GM15510 (cell line): ENCODE data around the gene SPTBN5.

Experiments
- POLR2A ChIP-seq: IDR thresholded peaks from 3 replicates; pipeline ENCODE4 v1.6.1; 2011; ENCODE audit warnings: borderline replicate concordance; ENCODE audit not compliant: insufficient read length; ENCODE audit errors: extremely low read depth

Gene SPTBN5

DNA sequence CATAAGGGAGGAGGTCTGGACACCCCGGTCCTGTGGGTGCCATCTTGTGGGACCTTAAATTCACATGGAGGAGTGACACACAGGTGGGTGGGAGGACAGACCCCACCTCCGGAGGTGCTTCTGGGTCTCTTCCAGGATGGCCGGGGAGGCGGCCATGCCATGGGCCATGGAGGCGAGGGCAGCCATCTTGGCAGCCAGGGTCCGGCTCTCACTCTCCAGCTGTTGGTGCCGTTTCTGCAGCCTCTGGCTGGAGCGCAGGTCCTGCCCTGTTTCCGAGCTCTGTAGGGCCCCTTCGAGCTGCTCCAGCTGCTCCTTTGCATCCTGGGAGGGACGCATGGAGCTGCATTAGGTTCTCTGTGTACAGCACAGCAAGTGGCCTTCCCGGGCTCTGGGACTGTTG lies 19.1 kb downstream of the SPTBN5 start:
- no peak for TF ChIP-seq POLR2A

DNA sequence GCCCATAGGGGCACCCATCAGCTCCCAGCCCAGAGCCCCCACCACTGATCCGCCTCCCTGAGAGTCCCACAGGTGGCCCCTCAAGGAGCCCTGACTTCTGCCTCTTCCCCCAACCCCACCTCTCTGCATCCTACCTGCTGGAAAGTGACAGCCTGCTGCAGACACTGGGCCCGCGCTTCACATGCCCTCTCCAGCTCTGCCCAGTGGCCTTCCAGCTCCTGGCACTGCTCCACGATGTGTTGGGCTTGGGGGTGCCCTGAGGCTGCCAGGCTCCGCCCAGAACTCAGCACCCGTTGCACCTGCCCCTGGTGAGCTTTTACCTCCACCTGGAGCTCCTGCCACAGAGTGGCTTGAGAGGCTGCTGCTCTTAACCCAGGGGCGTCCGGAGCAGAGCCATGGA lies 20.1 kb downstream of the SPTBN5 start:
- TF ChIP-seq POLR2A = no peak

DNA sequence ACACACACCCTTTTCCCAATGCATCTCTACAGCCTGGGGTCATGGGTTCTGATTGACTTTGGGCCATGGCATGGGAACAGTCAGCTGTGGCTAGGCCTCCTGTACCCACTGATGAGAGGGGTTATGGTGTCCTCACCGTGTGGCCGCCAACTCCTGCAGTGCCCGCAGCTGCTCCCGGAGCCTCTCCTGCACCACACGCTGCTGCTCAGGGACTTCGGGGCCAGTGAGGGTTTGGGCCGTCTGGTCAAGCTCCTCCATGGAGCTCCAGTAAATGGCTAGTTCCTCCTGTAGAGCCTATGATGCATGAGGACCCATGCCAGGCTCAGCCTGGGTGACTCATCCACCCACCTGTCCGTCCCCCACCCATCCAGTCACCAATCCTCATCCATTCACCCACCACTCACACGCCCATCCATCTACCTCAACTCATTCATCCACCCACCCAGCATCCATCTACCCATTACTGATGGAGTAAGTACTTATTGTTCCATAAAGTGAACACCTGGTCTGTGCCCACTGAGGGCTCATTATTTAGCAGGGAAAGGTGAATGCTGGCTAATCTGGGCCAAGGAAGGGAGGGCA lies 21.6 kb downstream of the SPTBN5 start:
- no peak for TF ChIP-seq POLR2A

DNA sequence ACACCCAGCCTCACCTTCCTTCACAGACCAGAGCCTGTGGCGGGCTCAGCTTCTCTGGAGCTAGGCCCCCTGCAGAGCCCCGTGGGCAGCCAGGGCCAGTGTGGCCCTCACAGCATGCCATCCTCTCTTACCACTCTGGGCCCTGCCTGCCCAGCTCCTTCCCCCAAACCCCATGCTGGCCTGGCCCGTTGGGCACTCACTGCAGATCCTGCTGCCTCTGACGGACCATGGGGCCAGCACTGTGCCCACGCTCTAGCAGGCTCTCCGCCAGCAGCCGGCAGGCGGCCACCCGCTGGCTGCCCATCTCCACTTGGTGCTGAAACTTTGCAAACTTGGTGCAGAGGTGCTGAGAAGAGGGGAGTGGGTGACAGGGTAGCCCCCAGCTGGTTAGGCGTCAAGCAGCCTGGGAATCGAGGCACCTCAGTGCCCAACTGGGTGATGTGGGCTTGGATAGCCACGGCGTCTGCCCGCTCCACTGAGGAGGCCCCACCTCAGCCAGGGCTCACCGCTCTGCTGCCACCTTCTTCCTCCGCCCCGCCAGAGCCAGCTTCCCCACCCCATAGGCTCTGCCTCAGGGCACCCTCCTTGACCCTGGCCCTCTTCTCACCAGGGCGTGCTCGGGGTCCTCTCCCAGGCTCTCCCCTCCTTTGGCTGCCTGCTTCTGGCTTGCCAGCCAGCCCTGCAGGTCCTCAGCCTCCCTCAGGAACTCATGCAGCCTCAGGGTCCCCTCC lies 22.5 kb downstream of the SPTBN5 start:
- no peak for TF ChIP-seq POLR2A

DNA sequence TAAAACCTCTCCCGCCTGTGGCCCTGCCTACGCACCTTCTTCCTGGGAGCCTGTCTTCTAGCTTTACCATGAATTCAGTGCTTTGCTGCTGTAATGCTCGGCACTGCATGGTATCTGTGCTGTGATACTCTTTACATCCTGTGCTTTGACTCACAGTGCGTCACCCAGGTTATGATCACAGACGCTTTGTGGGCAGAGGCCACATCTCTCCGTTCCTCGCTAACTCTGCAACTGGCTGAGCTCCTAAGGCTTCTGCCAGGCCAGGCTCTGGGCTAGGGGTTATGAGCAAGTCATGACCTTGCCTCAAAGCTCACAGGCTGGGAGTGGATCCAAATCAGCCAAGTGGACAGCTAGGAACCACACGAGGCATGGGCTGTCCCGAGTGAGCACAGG lies 23.2 kb downstream of the SPTBN5 start:
- no peak for TF ChIP-seq POLR2A

DNA sequence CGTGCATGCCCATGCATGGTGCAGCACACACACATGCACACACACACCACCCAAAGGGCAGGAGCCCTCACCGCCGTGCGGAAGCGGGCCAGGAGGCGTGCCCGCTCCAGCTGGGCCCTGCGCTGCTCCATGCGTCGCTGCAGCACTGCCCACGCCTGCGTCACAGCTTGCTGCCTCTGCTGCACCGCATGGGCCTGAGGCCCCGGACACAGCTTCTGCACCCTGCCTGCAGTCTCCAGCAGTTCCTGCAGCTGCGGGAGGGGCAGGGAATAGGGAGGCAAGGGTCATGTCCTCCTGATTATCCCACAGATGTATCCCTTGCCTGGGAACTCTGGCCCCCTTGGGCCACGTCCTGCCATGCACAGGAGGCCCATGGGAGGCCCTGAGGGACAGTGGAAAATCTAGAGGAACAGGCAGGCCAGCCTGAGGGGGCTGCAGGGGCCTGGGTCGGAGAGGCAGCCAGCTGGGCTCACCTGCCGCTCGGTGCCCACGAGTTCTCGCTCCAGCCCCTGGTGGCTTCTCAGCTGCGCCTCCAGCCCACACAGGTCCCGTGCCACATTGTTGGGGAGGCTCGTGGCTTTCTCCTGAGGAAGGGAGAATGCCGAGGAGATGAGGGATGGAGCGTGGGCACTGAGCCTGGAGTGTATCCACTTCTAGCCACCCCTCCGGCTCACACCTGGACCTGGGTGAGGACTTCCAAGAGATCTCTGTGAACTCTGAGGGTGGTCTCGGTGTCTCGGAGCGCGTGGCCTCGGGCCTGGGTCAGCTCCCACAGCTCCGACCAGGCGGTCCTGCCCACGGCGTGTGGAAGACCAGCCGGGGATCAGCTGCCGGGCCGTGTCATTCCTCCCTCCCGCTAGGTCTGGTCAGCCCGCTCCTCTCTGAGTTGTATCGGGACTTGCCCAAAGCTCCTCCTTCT lies 23.8 kb downstream of the SPTBN5 start:
- no peak for TF ChIP-seq POLR2A

DNA sequence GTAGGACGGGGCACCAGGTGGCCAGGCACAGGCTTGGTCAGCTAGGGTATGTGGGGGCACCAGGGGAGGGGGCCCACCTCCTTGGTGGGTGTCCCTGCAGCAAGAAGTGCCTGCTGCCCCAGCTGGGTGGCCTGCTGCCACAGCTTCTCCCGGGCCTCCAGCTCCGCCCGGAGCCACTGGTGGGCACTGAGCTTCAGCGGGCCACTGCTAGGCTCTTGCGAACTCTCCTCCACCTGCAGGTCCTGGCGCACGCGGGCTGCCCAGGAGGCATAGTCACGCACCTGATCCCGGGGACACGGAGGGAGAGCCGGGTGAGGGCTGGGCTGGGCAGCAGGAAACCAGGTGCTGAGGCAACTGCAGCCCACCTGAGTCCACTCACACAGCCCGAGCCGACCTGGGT lies 25.5 kb downstream of the SPTBN5 start:
- TF ChIP-seq POLR2A = no peak

DNA sequence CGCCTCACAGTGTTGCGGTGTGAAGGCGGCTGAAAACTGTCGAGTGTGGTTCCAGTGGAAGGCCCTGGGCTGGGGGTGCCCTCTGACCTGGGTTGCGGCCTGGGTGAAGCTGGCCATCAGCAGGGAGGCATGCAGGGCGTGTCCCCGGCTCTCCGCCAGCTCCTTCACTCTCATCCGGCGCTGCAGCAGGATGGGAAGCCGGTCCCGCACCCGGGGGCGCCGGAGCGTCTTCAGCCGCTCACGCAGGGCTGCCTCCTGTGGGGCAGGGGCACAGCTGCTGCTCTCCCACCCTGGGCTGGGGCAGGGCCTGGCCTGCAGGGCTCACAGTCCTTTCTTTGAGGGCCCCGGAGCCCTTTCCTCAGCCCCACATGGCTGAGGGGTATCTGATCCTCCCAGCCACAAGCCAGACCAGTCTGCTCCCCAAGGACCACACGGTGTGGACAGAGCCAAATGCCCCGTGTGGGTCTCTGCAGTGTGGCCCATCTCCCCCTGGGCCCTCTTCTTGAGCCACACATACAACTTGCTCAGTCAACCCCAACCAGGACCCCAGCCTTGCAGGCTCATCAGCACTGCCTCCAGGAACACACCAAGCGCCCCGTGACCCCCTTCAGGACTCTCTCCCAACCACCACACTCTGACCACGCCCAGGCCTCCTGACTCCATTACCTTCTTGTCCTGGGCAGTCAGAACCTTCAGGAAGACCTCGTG lies 26.8 kb downstream of the SPTBN5 start:
- TF ChIP-seq POLR2A = no peak

DNA sequence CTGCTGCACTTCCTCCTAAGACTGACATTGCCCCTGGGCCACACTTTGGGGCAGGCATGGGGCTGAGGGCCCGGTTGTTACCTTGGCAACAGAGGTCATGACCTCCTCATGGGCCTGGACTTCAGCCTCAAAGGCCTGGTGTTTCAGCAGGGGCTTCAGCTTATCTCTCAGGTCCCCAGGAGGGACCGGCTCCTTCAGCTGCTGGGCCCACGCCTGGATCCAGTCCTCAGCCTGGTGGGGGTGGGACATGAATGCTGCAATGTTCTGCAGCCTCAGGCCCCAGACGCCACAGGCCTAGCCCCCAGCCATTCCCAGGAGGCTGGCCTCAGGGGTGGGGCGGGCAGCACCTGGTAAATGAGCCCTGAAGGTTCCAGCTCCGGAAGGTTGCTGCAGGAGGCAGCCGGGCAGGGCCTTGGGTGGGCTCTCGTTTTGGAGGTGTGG lies 27.6 kb downstream of the SPTBN5 start:
- no peak for TF ChIP-seq POLR2A

DNA sequence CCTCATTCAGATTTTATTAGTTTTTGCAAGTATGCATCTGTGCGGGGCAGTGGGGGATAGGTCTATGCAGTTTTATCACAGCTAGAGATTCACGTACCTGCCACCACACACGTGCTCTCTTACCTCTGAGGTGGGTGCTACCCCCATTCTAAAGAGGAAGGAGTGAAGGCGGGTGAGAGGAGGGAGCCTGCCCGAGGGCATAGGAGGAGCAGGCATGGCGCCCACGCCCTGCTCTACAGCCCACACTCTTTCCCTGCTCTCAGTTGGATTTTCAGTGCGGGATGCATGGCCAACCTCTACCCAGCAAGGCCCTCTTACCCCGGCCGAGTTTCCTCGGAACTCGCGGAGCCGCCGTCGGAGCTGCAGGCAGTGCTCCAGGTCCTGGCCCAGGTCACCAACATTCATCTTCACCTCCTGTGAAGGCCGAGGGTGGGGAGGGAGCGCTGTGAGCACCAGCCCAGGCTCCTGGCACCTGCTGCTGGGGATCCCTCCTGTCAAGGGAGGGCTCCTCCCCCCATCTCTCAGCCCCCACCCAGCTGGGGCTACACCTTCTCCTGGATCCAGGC lies 28.3 kb downstream of the SPTBN5 start:
- no peak for TF ChIP-seq POLR2A

DNA sequence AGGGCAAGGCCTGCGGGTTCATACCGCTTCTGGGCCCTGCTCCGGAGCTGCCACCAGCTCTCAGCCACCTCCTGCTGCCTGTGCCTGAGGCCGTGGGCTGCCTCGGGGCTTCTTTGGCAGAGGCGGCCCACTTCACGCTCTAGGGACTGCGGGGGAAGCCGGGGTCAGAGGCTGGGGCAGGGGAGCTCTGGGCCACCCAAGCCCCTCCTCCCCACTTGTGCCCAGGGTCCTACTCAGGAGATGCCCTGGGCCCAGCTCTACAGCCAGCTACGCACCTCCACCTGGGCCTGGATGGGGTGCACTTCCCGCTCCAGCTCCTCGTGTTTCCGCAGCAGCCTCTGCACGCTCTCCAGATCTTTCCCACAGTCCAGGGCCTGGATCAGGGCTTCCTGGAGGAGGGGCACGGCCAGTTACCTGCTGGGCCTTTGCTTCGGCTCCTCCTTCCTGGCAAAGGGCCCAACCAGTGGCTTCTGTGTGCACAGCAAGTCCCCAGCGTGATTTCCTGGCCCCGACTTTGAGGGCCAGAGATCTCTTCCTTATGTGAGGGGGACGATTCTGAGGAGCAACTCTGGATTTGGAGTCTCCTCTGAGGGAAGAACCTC lies 31.2 kb downstream of the SPTBN5 start:
- no peak for TF ChIP-seq POLR2A

DNA sequence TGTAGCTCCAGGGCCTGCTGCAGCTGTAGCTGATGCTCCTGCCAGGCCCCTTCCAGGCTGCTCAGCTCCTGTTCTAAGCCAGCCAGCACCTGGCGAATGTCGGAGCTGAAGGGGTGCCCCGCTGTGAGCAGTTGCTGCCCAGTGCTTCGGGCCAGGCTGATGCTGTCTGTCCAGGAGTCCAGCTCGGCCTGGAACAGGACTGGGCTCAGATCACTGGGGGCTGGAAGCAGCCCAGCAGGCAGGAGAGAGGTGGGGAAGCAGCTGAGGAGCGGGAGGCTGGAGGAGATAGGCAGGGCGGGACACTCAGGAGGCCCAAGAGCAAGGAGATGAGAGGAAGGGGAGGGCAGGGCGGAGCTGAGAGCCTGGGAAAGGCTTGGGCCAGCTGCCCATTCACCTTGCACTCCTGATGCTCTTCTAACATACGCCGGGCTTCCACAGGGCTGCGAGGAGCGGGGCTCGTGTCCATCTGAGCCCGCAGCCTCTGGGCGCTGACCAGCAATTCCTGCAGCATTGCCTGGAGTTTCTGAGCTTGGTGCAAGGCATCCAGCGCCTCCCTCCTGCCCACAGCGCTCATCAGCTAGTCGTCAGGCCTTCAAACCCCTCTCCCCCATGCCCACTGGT lies 32.0 kb downstream of the SPTBN5 start:
- no peak for TF ChIP-seq POLR2A

DNA sequence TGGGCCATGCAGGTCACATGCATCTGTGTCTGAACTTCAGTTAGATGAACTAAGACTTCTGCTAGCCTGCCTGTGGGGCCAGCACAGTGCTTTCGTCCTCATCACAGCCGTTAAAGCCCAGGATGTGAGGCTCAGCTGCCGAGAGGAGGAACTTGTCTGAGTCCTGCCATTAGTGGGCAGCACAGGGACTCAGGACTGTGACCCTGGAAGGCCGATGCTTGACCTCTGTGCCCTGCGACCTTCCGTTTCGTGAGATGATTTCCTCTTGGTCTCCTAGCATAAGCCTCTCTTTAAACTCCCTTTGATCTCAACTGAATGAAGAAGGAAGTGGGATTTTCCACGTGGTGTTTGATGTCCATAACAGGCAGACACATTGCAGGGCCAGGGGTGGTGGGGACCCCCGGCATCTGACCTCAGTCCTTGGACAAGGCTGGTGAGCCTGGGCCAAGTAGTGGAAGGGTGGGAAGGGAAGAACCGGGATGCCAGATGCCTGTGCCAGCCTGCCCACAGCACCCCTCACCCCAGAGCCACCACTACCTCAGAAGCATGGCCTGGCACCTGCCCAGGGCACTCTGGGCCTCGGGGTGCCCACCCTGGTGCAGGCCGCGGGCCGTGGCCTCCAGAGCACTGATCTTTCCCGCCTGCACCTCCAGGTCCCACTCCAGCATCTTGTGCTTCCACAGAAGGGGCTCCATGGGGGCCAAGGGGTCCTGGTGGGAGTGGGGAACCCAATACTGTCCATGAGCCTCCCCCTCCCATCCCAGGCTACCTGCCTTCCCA lies 33.6 kb downstream of the SPTBN5 start:
- TF ChIP-seq POLR2A = no peak

DNA sequence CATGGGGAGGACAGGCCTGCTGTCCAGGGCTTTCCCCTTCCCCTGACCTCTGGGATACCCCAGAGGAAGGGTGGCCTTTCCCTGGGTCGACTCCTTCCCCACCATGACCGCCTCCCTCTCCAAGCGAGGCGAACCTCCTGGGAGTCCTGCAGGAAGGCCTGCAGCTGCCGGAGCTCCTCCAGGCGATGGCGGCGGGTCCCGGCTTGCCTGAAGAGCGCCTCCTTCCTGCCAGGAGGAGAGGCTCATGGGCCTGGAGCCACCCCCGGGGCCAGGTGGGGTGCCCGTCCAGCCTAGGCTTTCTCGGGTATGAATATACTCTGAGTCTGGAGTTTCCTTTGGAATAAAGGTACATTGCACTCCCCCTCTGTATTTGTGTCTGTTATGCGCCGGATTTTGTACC lies 35.1 kb downstream of the SPTBN5 start:
- TF ChIP-seq POLR2A = no peak

DNA sequence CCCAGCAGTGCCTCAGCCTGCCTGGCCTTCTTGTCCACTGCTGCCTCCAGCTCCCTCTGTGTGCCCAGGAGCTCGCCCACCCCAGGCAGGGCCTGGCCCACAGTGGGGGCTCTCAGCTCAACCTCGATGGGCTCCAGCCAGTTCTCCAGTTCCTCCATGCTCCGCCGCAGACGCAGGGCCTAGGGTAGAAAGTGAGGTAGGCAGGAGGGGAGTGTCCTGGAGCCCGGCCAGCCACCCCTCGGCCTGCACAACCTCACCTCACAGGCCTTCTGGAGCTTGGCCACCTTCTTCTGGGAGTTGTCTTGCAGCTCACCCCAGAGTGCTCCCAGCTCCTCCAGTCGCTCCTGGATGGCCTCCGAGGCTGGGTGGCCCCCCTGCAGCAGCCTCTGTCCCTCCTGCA lies 36.5 kb downstream of the SPTBN5 start:
- no peak for TF ChIP-seq POLR2A
